Cardiac fibroblast (primary cell): ENCODE data around the gene FKBP1C.
"Not testable (repeated sequence)": the region's sequence is repeated elsewhere in the genome, so short reads cannot be mapped to it uniquely, and the experiment has no call there.

Experiments used
- DNase-seq, 2 donors: peaks; one replicate each; pipeline versions ENCODE4 v3.0.0 to v3.0.0-alpha.2; 2010; ENCODE audit warnings: low read depth in 2 of 2
- H3K4me3 ChIP-seq, 2 donors: replicated peaks in 1 of 2; 1 replicate in 1 of 2; 2 replicates in 1 of 2; pipeline ENCODE4 v1.5.1; 2011; ENCODE audit warnings: low read depth in 2 of 2, low read length in 2 of 2, mild to moderate bottlenecking in 2 of 2, moderate library complexity in 1 of 2
- TF ChIP-seq, protein P1 (sequence below): IDR thresholded peaks from one replicate; pipeline ENCODE4 v1.5.1; 2011; ENCODE audit warnings: low read depth, mild to moderate bottlenecking, low read length, inconsistent platforms

FKBP1C gene

DNA sequence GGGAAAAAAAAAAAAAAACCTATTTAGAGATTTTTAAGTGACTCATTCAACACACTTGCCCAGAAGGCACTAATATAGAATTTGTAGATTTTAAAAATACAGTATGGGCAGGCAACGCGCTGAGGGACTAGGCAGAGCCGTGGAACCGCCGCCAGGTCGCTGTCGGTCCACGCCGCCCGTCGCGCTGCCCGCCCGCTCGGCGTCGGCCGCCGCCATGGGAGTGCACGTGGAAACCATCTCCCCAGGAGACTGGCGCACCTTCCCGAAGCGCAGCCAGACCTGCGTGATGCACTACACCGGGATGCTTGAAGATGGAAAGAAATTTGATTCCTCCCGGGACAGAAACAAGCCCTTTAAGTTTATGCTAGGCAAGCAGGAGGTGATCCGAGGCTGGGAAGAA, at the start of gene FKBP1C:
FKBP1C (plus strand) TSS at position 127 of the 400 bp plus-strand sequence.
- DNase-seq, H3K4me3 ChIP-seq: not testable (repeated sequence)

DNA sequence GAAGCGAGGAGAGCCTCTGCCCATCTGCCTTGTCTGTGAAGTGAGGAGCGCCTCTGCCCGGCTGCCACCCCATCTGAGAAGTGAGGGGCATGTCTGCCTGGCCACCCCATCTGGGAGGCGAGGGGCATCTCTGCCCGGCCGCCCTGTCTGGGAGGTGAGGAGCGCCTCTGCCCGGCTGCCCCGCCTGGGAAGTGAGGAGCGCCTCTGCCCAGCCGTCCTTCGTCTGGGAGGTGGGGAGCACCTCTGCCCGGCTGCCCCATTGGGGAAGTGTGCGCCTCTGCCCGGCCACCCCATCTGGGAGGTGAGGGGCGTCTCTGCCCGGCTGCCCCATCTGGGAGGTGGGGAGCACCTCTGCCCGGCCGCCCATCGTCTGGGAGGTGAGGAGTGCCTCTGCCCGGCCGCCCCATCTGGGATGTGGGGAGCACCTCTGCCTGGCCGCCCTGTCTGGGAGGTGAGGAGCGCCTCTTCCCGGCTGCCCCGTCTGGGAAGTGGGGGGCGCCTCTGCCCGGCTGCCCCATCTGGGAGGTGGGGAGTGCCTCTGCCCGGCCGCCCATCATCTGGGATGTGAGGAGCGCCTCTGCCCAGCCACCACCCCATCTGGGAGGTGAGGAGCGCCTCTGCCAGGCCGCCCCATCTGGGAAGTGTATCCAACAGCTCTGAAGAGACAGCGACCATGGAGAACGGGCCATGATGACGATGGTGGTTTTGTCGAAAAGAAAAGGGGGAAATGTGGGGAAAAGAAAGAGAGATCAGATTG, 47.0 kb upstream of the FKBP1C start:
- not testable (repeated sequence) for DNase-seq, H3K4me3 ChIP-seq

DNA sequence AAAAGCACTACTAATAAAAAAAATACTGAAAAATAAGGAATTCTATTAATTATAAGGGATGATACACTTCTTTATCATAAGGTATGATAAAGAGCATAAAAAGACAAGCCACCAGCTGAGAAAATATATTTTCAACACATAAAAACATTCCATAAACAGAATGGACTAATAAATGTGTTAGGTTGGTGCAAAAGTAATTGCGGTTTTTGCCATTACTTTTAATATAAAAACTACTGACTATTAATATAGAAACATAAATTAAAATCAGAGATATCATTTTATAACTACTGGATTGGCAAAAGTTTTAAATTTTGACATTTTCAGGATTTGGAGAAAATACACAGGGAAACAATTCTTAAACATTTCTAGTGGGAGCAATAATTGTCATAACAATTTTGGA, 37.1 kb upstream of the FKBP1C start:
- H3K4me3 ChIP-seq = no peak overlapping the region
- DNase-seq = no peak
- TF ChIP-seq, protein P1, sequence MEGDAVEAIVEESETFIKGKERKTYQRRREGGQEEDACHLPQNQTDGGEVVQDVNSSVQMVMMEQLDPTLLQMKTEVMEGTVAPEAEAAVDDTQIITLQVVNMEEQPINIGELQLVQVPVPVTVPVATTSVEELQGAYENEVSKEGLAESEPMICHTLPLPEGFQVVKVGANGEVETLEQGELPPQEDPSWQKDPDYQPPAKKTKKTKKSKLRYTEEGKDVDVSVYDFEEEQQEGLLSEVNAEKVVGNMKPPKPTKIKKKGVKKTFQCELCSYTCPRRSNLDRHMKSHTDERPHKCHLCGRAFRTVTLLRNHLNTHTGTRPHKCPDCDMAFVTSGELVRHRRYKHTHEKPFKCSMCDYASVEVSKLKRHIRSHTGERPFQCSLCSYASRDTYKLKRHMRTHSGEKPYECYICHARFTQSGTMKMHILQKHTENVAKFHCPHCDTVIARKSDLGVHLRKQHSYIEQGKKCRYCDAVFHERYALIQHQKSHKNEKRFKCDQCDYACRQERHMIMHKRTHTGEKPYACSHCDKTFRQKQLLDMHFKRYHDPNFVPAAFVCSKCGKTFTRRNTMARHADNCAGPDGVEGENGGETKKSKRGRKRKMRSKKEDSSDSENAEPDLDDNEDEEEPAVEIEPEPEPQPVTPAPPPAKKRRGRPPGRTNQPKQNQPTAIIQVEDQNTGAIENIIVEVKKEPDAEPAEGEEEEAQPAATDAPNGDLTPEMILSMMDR = no peak

DNA sequence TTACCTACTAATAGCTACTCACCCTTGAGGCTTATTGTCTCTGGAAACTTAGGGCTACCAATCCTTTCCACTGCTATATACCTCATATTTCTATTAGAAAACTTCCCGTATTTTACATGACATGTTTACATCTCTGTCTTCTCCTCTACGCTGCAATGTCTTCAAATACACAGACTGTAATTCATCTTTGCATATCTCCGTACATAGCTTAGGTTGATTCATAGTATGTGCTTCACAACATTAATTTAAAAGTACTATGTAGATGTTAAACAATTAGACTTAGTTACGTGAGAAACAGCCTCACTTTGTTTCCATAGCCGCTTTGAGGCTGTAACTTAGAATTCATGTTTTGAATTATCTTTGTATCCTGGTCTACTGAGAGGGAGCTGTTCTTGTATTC, 35.1 kb upstream of the FKBP1C start:
- H3K4me3 ChIP-seq = no peak overlapping the region
- no peak for DNase-seq
- TF ChIP-seq, protein P1 = no peak

DNA sequence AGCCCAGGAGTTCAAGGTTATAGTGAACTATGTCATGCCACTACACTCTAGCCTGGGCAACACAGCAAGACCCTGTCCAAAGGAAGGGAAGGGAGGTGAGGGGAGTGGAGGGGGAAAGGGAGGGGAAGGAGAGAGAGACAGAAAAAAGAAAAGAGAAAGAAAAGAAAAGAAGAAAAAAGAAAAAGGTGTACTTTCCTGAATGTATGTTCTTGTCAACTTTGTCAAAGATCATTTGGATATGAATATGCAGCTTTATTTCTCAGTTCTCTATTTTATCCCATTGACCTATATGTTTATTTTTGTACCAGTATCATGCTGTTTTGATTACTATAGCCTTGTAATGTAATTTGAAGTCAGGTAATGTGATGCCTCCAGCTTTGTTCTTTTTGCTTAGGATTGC, 30.9 kb upstream of the FKBP1C start:
- no peak for DNase-seq
- no peak overlapping the region for H3K4me3 ChIP-seq
- TF ChIP-seq, protein P1 = no peak

DNA sequence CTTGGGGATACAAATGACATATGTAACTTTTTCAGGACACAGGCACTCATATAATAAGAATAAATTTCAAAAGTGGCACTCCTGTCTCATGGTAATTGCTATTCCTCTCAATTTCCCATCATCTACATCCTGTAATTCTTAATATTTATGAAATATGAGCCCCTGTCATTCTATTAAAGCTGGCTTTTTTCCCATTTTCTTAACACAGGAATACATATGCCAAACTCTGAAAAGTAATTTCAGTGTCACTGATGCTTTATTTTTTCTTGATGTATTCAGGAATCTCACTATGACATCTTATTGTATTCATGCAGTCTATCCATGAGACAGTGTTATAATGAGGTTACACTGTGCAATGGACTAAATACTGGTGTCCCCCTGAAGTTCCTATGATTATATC, 24.3 kb upstream of the FKBP1C start:
- no peak for DNase-seq
- TF ChIP-seq, protein P1 = no peak
- no peak overlapping the region for H3K4me3 ChIP-seq

DNA sequence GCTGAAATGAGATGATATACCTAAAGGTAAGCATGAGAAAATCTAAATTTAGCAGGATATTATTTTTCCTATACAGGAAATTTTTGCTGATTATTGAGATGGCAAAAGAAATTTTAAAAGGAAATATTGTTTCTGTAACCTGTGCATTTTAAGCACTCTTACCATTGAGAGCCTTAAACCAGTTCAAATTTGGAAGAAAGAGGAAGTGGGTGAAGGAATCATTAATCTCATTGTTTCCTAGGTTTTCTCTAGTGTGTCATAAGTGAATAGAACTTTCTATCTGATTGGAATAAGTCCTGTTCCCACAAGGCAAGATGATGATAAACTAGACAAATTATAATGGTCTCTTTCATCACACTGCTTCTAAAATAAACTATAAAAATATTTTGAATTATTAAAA, 22.4 kb upstream of the FKBP1C start:
- no peak overlapping the region for H3K4me3 ChIP-seq
- TF ChIP-seq, protein P1 = no peak
- no peak for DNase-seq

DNA sequence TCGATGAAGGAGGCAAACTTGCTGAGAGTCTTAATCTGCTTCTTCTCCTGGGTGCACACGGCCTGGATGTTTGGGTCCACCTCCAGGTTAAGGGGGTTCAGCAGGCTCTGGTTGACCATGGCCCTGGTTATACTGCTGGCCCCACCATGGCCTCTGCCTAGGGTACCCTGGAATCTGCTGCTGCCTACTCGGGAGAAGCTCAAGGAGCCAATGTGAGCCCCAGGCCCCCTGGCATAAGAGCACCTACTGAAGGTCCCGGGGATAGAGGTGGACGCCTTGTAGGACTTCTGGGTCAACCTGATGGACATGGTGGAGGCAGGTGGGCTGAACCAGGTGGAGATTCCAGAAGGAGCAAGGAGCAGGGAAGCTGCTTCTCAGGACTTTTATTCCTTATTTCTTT, 17.9 kb upstream of the FKBP1C start:
- no peak for DNase-seq
- TF ChIP-seq, protein P1 = no peak
- no peak overlapping the region for H3K4me3 ChIP-seq
